HG03442 (cell line): Measurements from ENCODE around the gene MEI1.

Experiments used
- ATAC-seq: cut with Tn5 transposase; IDR thresholded peaks from one replicate; pipeline ENCODE4 v1.9.1; 2021; ENCODE audit warnings: mild to moderate bottlenecking, moderate library complexity; ENCODE audit not compliant: unreplicated experiment

MEI1 gene

DNA sequence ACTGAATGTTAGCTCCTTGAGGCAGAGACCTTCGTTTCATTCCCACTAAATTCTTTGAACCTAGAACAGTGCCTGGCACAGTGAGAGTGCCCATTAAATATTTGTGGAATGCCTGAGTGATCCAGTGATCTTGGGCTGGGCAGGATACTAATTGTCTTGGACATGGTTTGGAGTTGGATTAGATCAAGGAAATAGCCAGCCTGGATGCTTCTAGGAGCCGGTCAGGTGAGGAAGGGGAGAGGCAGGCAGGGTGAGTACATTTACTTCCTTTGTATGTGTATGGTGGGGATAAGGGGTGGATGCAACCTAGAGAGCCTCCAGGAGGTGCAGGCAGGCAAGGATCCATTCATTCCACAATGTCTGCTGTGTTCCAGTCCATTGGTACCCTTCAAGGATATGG is 137.2 kb downstream of the MEI1 start:
- ATAC-seq = no peak

DNA sequence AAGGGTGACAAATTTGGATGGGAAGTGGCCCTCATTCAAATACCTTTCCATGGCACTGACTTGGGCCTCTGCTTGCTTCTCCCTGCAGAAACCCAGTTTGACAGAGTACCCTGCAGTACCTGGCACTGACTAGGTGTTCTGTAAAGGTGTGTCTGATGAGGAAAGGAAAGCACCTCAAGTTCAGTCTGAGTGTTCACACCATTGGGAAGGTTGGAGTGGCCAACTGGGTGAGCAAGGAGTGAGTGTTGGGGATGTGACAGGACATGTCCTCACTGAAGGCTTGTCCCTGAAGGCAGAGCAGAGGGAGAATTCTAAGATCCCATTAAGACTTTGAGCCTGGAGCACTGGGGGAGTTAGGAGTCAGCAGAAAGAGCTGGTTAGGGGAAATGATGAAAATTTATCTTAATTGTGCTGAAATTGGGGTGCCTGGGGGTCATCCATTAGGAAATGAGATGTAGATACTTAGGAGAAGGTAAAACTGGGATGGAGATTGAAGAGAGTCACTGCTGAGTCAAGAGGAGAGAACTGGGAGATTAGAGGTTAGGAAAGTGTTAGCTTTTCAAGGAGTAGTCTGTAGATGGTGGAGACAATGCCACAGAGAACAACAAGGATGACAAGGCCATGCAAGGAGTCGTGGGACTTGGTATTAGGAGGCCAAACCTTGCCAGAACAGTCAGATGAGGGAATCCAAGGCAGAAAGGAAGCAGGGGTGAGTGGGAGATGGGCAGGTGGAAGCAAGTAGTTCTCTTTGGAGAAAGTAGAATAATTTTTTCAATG is 139.7 kb downstream of the MEI1 start:
- no peak for ATAC-seq

DNA sequence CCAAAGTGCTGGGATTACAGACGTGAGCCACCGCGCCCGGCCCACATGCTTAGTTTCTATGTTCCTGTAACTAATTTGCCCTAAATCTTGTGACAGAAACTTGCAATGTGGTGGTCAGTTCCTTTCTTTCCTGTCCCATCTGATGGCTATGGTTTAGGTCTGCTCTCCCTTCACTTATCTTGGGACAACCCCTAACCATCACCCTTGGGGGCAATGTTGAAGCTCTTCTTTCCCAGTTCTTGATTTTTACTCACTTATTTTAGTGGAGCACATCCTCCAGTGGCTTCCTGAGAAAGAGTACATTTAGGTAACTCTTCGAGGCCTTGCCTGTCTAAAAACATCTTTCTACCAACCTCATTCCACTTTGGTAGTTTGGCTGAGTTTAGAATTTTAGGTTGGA is 140.9 kb downstream of the MEI1 start:
- no peak for ATAC-seq

DNA sequence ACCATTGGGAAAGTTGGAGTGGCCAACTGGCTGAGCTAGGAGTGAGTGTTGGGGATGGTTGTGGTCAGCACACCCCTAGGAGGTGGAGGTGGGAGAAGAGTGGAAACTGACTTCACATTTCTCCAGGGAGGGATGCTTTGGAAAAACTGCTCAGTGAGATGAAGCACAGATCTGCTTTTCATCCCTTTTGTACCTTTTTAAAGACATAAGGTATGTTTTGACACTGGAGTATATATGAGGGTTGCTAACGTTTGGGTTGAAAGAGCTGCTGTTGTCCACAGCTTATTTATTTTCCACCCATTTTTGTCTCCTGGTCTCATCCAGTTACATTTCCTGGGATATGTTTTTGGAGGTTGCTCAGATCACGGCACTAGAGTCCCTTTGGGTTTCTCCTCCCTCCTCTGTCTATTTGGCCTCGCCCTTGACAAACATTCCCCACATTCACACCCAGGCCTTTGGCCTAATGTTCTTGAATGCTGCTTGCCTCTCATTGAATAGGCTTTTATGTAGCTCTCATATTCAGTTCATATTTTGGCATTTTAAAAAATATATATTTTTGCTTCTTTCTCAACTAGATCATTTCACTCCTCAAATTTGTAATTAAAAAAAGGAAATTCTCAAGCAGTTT is 141.9 kb downstream of the MEI1 start:
- no peak for ATAC-seq

DNA sequence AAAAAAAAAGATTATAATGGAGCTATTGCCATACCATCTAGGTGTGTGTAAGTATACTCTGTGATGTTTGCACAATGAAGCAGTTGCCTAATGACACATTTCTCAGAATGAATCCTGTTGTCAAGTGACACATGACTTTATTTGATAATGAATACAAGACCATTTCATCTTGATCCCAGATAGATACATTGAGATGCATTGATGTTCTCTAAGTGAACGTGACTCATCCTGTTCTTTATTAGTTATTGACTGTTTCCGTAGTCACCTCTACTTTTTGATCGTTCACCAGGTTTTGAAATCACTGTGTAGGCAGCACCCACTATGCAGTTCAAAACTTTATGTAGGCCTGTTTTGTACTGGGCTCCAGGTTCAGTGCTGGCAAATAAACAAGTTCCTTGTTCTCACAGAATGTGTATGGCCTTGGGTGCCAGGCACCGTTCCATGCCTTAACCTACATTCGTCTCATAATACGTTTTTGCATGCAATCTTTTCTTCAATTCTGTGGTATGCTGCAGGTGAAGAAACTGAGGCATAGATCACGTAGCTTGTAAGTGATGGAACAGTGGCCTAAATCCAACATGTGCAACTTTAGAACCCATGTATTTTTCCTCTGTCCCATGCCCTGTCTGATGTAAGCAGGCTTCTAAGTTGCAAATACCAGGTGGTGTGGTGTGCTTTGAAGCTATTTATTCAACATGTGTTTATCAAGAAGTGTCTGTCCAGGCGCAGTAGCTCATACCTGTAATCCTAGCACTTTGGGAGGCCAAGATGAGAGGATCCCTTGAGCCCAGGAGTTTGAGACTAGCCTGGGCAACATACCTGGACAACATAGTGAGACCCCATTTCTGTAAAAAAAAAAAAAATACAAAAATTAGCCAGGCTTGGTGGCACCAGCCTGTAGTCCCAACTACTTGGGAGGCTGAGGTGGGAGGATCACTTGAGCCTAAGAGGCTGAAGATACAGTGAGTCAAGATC is 144.0 kb downstream of the MEI1 start:
- ATAC-seq = no peak

DNA sequence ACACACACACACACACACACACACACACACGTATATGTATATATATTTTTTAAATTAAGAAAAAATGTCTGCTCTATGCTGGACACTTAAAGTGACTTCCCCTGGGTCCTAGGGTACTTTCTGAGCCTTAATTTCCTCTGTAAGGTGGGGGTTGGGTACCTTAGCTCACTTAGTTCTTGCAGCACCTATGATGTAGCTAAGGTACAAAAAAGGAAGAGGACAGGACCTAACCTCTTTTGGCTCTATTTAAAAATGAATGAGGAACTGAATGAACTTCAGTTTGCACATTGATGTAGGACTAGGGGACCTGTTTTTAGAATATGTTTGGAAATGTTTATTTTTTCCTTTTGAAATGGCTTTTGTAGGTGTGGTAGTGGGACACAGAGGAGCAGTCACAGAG is 144.7 kb downstream of the MEI1 start:
- no peak for ATAC-seq

DNA sequence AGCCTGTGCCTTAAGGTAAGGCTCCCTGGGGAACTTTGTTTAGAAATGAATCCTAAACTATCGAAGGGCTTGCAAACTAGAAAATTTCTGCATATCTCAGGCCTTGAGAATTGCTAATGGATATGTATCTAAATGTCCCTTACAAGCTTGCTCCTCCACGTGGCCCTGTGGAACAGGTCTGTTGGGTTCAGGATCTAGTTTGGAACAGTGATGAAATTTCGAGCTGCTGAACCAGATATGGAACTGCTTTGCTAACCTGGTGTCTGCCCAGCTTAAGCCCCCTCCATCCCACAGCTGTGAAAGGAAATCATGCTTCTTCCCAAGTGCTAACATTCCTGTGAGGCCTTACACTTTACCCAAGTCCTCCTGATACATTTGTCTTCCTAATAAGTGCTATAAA is 145.2 kb downstream of the MEI1 start:
- ATAC-seq = no peak

DNA sequence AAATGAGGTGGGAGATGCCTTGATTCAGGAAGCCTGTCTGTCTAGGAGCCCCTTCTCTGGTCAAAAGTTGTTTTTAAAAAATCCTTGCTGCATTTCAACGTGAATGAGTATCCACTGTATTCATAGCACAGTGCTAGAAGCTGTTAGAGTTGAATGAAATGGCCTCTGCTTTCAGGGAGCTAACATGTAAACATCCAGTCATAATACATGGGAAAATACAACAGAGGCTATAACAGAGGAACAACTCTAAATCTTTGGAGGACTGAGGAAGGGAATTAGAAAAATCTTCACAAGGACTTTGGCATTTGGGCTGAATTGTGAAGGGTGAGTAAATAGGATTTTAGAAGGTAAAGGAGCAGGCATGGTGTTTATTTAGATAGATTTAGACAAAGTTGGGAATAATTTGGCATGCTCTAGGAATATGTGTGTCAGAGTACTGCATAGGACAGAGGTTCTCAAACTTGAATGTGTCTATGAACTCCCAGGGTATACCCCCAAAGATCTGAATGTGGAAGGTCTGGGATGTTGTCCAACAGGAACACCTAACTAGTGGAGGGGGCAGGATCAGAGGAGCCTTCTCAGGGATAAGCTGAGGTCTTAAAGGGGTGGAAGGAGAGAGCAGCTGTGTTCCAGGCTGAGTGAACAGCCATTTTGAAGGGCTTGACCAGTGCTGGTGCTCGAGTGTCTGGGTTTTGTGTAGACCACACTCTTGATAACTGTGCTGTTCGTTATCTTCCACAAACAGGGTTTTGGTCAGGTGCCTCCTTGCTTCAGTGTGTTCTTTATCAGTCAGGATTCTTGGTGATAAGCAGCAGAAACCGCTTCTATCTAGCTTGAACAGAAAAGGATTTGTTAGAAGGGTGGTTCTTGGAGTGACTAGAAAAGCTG is 146.3 kb downstream of the MEI1 start:
- ATAC-seq = no peak

DNA sequence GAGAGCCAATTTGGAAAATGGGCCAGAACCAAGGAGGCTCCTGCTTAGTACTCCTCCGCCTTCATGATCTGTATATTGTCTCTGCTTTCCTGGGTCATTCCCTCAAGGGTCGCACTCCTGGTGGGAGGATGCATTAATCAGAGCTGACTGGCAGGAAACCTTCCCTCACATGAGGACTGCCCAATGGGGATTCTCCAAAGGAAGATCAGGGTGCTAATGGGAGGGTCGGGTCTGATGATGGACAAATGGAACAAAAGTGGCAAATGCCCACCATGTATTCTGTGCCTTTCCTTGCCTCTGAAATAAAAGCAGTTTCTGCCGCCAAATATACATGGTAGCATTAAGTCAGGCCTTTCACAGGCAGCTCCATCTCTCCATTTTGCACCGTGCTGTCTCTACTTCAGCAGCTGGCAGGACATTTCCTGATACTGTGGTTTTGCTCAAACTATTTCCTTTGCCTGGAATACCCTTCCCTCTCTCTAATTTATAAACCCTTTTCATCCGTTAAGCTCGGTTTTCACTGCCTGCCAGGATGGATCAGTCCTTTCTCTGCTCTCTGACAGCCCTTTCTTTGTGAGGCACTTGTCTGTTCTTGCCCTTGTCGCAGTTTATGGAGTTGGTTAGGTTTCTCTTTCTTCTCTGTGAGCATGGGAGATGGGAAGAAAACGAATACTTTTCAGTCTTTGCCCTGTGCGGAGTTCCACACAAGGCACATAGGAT is 147.1 kb downstream of the MEI1 start:
- ATAC-seq = no peak

DNA sequence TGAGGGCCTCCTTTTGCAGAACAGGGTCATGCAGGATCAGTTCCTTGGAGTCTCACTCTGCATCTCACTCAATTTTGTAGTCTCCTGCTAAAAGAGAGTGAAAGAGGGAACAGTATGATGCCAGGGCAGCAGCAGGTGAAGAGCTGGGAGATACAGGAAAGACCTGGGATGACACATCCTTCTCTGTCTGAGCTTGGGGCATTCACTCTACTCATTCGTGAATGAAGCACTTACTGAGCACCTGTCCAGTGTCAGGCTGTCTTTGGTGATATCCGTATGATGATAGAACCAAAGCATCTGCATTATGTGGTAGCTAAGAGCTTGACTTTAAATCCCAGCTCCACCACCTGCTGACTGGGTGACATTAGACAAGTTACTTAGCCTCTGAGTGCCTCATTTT is 148.0 kb downstream of the MEI1 start:
- ATAC-seq = no peak

DNA sequence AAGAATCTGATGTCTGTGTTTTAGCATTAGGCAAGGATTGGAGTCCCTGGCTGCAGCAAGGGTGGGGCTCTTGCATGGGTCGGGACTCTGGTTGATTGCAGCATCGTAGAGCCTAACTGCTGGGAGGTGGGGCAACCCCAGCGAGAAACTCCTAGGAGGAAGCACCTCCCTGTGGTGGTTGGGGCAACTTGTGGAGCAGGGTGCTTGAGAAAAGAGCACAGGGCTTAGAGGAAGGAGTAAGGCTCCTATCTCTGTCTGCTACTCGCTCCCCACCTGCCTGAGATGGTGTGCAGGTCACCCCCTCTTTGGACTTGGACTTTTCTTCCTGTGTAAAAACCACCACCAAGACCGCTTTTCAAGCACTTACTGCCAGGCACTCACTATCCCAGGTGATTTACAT is 149.2 kb downstream of the MEI1 start:
- ATAC-seq = no peak
